Activated CD4-positive, alpha-beta memory T cell treated with anti-CD3 and anti-CD28 coated beads for 36 hours (primary cell): ENCODE results near the gene IL6. TPM values are rescaled to one million over a fixed set of nuclear protein-coding genes. Genes with fewer than 3 reads are reported as not detected.
"Not testable (repeated sequence)": the region's sequence is repeated elsewhere in the genome, so short reads cannot be mapped to it uniquely, and the experiment has no call there.

Source experiments
- CTCF ChIA-PET: fragments of 350-600 bp; sonication (Branson Sonifier 250); formaldehyde crosslinking; loops from one replicate; lab custom pipeline; 2021; ENCODE audit warnings: antibody characterized with exemption, inconsistent platforms; lab: Charles Lee
- POLR2A ChIA-PET: fragments of 350-600 bp; sonication (Branson Sonifier 250); formaldehyde crosslinking; loops from one replicate; lab custom pipeline; 2021; ENCODE audit warnings: antibody characterized with exemption; lab: Charles Lee
- DNase-seq: peaks from one replicate; pipeline ENCODE4 v3.0.0-alpha.2; 2020
- H3K27ac Mint-ChIP-seq: one replicate; pipeline ENCODE4 v1.8.0; 2021; ENCODE audit warnings: mixed read lengths
- H3K27me3 Mint-ChIP-seq: one replicate; pipeline ENCODE4 v1.8.0; 2021; ENCODE audit warnings: mixed read lengths
- H3K36me3 Mint-ChIP-seq: one replicate; pipeline ENCODE4 v1.8.0; 2021; ENCODE audit warnings: mixed read lengths
- H3K4me1 Mint-ChIP-seq: one replicate; pipeline ENCODE4 v1.8.0; 2021; ENCODE audit warnings: low read depth, mixed read lengths
- H3K4me3 Mint-ChIP-seq: one replicate; pipeline ENCODE4 v1.8.0; 2021; ENCODE audit warnings: mild to moderate bottlenecking, mixed read lengths
- H3K9me3 Mint-ChIP-seq: one replicate; pipeline ENCODE4 v1.8.0; 2021; ENCODE audit warnings: mixed read lengths
- intact Hi-C: fragments of 100-400 bp; cut with micrococcal nuclease; formaldehyde crosslinking; loops from one replicate; pipeline ENCODE4 v1.15.1; 2023
- total RNA-seq, 2 experiments: library from RNA; stranded (reverse); gene quantifications; one replicate each; pipeline ENCODE4 v1.2.3, GENCODE V29; 2021

The IL6 gene
- 1 to 10 TPM; 1.9 to 2.2 TPM for total RNA-seq

DNA sequence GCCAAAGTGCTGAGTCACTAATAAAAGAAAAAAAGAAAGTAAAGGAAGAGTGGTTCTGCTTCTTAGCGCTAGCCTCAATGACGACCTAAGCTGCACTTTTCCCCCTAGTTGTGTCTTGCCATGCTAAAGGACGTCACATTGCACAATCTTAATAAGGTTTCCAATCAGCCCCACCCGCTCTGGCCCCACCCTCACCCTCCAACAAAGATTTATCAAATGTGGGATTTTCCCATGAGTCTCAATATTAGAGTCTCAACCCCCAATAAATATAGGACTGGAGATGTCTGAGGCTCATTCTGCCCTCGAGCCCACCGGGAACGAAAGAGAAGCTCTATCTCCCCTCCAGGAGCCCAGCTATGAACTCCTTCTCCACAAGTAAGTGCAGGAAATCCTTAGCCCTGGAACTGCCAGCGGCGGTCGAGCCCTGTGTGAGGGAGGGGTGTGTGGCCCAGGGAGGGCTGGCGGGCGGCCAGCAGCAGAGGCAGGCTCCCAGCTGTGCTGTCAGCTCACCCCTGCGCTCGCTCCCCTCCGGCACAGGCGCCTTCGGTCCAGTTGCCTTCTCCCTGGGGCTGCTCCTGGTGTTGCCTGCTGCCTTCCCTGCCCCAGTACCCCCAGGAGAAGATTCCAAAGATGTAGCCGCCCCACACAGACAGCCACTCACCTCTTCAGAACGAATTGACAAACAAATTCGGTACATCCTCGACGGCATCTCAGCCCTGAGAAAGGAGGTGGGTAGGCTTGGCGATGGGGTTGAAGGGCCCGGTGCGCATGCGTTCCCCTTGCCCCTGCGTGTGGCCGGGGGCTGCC lies at the start of gene IL6:
Gene IL6 (plus strand): TSS at position 294 of the 807 bp plus-strand sequence. CDS start 63 bp downstream, at position 357.
- Mint-ChIP-seq H3K27me3 (peaks cover 32% of the 10 kb centered on the region), H3K9me3 (no peaks in the 10 kb centered on the region), H3K36me3 (no peaks in the 10 kb centered on the region), H3K4me1 (peaks cover 26% of the 10 kb centered on the region), H3K27ac (no peak within 1 kb of the TSS), H3K4me3 (peak within 1 kb of the TSS; percentile 57)
- ChIA-PET CTCF (interaction anchor here (0.6 to 18.2 kb wide), 33 partner anchors 8 to 328 kb away, joined by 3 to 540 read pairs (median 5); partner anchors contain the start of gene TOMM7), POLR2A (interaction anchor here (1.2 kb wide), 1 partner anchor 27 kb away, joined by 3 read pairs; no protein-coding TSS in a partner anchor)
- DNase-seq: no peak
- intact Hi-C loops: loop anchor here (1.0 to 5.0 kb wide), 6 partner anchors 28 to 328 kb away; no protein-coding TSS in a partner anchor

DNA sequence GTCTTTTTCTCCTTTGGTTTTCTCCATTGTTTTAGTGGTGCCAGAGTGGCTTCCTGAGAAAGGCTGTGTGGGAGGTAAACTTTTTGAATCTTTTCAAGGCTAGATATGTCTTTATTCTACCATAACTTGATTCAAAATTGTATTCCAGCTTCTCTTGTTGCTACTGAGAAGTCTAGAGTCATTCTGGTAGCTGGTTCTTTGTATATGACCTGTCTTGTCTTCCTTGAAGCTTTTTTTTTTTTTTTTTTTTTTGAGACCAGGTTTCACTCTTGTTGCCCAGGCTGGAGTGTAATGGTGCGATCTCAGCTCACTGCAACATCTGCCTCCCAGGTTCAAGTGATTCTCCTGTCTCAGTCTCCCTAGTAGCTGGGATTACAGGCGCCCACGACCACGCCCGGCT lies 49.7 kb upstream of the IL6 start:
- ChIA-PET POLR2A (interaction anchor here (0.7 to 3.7 kb wide), 5 partner anchors 9 to 113 kb away, joined by 3 to 11 read pairs (median 3); no protein-coding TSS in a partner anchor), CTCF (interaction anchor here (1.2 to 3.5 kb wide), 4 partner anchors 37 to 378 kb away, joined by 3 to 17 read pairs (median 9); no protein-coding TSS in a partner anchor)
- intact Hi-C loops: loop anchor here (1.0 to 5.0 kb wide), 5 partner anchors 21 to 920 kb away; partner anchors contain the start of genes CCDC126 and IL6
- H3K36me3 Mint-ChIP-seq, H3K4me3 Mint-ChIP-seq, H3K27me3 Mint-ChIP-seq, H3K9me3 Mint-ChIP-seq: not testable (repeated sequence)
- H3K4me1 Mint-ChIP-seq: peaks cover 75% of the 10 kb centered on the region
- peak overlapping the region; percentile 59 for H3K27ac Mint-ChIP-seq
- DNase-seq: peak; percentile 21

DNA sequence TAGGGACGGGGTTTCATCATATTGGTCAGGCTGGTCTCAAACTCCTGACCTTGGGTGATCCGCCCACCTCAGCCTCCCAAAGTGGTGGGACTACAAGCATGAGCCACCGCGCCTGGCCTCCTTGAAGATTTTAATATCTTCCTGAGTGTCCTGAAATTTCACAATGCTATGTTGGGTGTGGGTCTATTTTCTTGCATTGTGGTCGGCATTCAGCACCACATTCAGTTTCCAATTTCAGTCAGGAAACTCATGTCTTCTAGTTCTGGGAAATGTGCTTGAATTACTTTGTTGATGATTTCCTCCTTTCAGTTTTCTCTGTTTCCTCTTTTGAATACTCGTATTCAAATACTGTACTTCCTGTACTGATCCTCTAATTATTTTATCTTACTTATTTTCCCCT lies 49.3 kb upstream of the IL6 start:
- H3K9me3 Mint-ChIP-seq: no peaks in the 10 kb centered on the region
- peaks cover 5% of the 10 kb centered on the region for H3K27me3 Mint-ChIP-seq
- intact Hi-C loops: loop anchor here (1.0 to 5.0 kb wide), 5 partner anchors 21 to 920 kb away; partner anchors contain the start of genes CCDC126 and IL6
- POLR2A ChIA-PET: interaction anchor here (0.7 to 3.7 kb wide), 4 partner anchors 15 to 114 kb away, joined by 3 to 11 read pairs (median 3); no protein-coding TSS in a partner anchor
- DNase-seq: peak; percentile 22
- peak overlapping the region; percentile 59 for H3K27ac Mint-ChIP-seq
- H3K4me3 Mint-ChIP-seq: peak overlapping the region; percentile 10
- CTCF ChIA-PET: interaction anchor here (1.2 to 3.5 kb wide), 7 partner anchors 17 to 378 kb away, joined by 3 to 17 read pairs (median 9); partner anchors contain the start of gene IL6
- H3K4me1 Mint-ChIP-seq: peaks cover 72% of the 10 kb centered on the region
- no peaks in the 10 kb centered on the region for H3K36me3 Mint-ChIP-seq

- H3K4me1 Mint-ChIP-seq: peaks cover 50% of the 10 kb centered on the region
- POLR2A ChIA-PET: interaction anchor here (1.0 kb wide), 1 partner anchor 9 kb away, joined by 3 read pairs; no protein-coding TSS in a partner anchor
- no peak for DNase-seq
These were observed 46.5 kb upstream of the IL6 start for GRCh38 chr7:22680482-22680911.

DNA sequence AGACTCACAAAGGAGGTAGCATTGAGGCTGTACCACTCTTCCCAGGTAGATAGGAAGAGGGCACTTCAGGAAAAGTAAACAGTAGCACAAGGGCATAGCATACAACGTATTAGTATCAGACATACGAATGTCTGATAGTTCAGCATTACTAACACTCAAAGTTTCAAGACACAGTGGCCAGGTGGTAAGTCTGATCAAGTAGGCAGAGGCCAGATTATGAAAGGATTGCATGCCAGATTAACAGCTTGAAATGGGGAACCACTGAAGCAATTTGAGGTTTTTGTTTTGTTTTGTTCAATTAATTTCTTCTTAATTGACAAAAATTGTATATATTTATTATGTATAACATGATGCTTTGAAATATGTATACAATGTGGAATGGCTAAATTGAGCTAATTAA lies 45.7 kb upstream of the IL6 start:
- intact Hi-C loops: loop anchor here (1.0 kb wide), 1 partner anchor 9 kb away; no protein-coding TSS in a partner anchor
- CTCF ChIA-PET: interaction anchor here (1.0 to 1.6 kb wide), 2 partner anchors 42 to 121 kb away, joined by 4 to 6 read pairs; no protein-coding TSS in a partner anchor
- Mint-ChIP-seq H3K4me1 (peaks cover 42% of the 10 kb centered on the region), H3K27ac (no peak overlapping the region), H3K27me3 (peaks cover 8% of the 10 kb centered on the region), H3K4me3 (no peak overlapping the region), H3K36me3 (no peaks in the 10 kb centered on the region), H3K9me3 (no peaks in the 10 kb centered on the region)
- POLR2A ChIA-PET: interaction anchor here (1.0 kb wide), 1 partner anchor 9 kb away, joined by 3 read pairs; no protein-coding TSS in a partner anchor
- DNase-seq: no peak

More at GRCh38 chr7:22680482-22680911, 46.5 kb upstream of the IL6 start:
- Mint-ChIP-seq H3K9me3 (no peaks in the 10 kb centered on the region), H3K36me3 (no peaks in the 10 kb centered on the region), H3K4me3 (no peak overlapping the region), H3K27ac (no peak overlapping the region), H3K27me3 (peaks cover 8% of the 10 kb centered on the region)
- intact Hi-C loops: no loop called here
- CTCF ChIA-PET: interaction anchor here (0.8 to 2.8 kb wide), 5 partner anchors 20 to 120 kb away, joined by 3 to 15 read pairs (median 6); partner anchors contain the start of gene IL6

DNA sequence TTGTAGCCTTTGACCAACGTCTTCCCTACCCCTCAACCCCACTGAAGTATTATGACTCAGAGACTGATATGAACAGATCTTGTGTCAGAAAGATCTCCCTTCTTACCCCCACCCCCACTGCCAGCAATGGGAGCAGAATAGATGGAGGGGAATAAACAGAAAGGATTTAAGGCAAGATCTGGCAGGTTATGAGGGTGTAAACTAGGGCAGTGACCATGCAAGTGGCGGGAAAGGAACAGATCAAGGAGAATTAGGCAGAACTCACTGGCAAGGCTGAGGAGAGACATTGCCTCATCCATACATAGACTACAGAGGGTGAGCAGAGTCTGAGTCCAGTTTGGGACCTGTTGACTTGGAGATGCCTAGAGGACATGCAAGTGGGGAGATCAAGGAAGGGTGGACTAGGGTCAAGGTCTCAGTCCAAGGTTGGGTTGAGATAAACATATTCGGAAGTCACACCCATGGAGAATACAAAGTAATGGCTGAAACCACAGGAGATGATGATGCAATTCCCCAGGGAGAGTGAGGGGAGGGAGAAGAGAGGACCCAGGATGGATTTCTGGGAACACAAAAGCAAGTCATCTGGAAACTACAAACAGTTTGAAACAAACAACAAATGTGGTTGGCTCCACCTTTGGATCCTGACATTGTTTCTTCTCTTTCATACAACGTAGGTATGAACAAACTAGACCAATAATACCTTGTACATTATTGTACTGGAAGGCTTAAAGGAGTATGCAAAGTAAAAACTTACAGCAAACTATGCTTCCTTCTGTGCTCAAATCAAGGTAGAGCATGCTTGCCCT lies 44.9 kb upstream of the IL6 start:
- DNase-seq: no peak
- H3K27me3 Mint-ChIP-seq: peaks cover 8% of the 10 kb centered on the region
- H3K36me3 Mint-ChIP-seq: no peaks in the 10 kb centered on the region
- intact Hi-C loops: loop anchor here (1.0 kb wide), 1 partner anchor 8 kb away; no protein-coding TSS in a partner anchor
- no peak overlapping the region for H3K27ac Mint-ChIP-seq
- H3K4me3 Mint-ChIP-seq: no peak overlapping the region
- H3K9me3 Mint-ChIP-seq: no peaks in the 10 kb centered on the region
- H3K4me1 Mint-ChIP-seq: peaks cover 34% of the 10 kb centered on the region
- POLR2A ChIA-PET: no interaction called here
- CTCF ChIA-PET: interaction anchor here (1.6 kb wide), 1 partner anchor 121 kb away, joined by 6 read pairs; no protein-coding TSS in a partner anchor

GRCh38 chr7:22683379-22683778 lies 43.6 kb upstream of the IL6 start:
- Mint-ChIP-seq H3K4me3 (no peak overlapping the region), H3K4me1 (peaks cover 21% of the 10 kb centered on the region), H3K27ac (no peak overlapping the region), H3K27me3 (peaks cover 8% of the 10 kb centered on the region), H3K9me3 (no peaks in the 10 kb centered on the region), H3K36me3 (no peaks in the 10 kb centered on the region)
- ChIA-PET CTCF (no interaction called here), POLR2A (no interaction called here)
- DNase-seq: no peak
- intact Hi-C loops: no loop called here

DNA sequence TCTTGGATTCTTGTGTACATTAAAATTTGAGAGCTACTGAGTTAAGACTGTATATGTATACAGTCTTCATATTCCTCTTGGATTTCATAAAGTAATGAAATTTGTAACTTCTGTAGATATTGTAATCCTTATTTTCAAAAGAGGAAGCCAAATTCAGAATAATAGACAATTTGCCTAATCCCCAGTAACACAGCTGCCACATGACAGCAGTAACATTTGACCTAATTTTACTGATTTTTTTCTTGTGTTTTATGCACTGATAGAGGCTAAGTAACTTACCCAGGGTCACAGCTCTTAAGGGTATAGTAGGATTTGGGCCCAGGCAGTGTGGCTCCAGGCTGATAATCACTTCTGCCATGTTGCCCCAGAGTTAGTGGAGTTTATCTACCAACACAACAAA lies 40.4 kb upstream of the IL6 start:
- Mint-ChIP-seq H3K9me3 (no peaks in the 10 kb centered on the region), H3K36me3 (no peaks in the 10 kb centered on the region), H3K27ac (no peak overlapping the region), H3K4me1 (peaks cover 10% of the 10 kb centered on the region), H3K4me3 (no peak overlapping the region), H3K27me3 (peaks cover 5% of the 10 kb centered on the region)
- no peak for DNase-seq
- intact Hi-C loops: no loop called here
- CTCF ChIA-PET: no interaction called here
- POLR2A ChIA-PET: interaction anchor here (1.4 kb wide), 1 partner anchor 12 kb away, joined by 3 read pairs; no protein-coding TSS in a partner anchor

DNA sequence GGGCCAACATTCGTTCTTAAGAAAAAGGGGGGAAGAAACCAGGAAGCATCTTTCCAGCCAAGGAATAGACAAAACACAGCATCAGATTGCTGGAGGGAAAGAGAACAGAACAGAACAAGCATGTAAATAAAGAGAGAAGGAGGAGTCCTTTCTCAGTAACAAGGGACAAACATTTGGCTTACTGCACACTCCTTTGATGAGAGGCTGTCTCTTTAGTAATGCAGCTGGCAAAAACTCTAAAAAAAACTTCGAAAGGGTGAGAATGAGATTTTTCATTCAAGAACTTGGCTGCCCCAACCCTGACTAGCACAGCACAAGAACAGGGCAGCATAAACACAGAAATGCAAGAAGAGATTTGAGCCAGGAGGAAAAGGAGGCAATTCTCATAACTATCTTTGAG lies 38.9 kb upstream of the IL6 start:
- Mint-ChIP-seq H3K9me3 (no peaks in the 10 kb centered on the region), H3K27ac (no peak overlapping the region), H3K27me3 (peaks cover 3% of the 10 kb centered on the region), H3K4me3 (no peak overlapping the region), H3K4me1 (peaks cover 4% of the 10 kb centered on the region), H3K36me3 (no peaks in the 10 kb centered on the region)
- intact Hi-C loops: no loop called here
- ChIA-PET POLR2A (no interaction called here), CTCF (no interaction called here)
- no peak for DNase-seq

GRCh38 chr7:22688934-22689333 lies 38.1 kb upstream of the IL6 start:
- H3K27me3 Mint-ChIP-seq, H3K9me3 Mint-ChIP-seq, H3K4me1 Mint-ChIP-seq, H3K36me3 Mint-ChIP-seq, POLR2A ChIA-PET, intact Hi-C loops, H3K4me3 Mint-ChIP-seq, H3K27ac Mint-ChIP-seq, DNase-seq: not testable (repeated sequence)
- CTCF ChIA-PET: interaction anchor here (0.6 kb wide), 1 partner anchor 13 kb away, joined by 3 read pairs; no protein-coding TSS in a partner anchor

- H3K27me3 Mint-ChIP-seq: peaks cover 2% of the 10 kb centered on the region
- ChIA-PET CTCF (no interaction called here), POLR2A (no interaction called here)
- no peaks in the 10 kb centered on the region for H3K36me3 Mint-ChIP-seq
- intact Hi-C loops: no loop called here
- no peak overlapping the region for H3K27ac Mint-ChIP-seq
- DNase-seq: no peak
- H3K4me3 Mint-ChIP-seq: peak overlapping the region; percentile 9
- peaks cover 58% of the 10 kb centered on the region for H3K4me1 Mint-ChIP-seq
- no peaks in the 10 kb centered on the region for H3K9me3 Mint-ChIP-seq
These were observed 32.3 kb upstream of the IL6 start for GRCh38 chr7:22694597-22695207.
